ENCODE measurements around the gene TTI1. TPM values are rescaled to one million over a fixed set of nuclear protein-coding genes. Genes with fewer than 3 reads are reported as not detected.

TTI1 gene
- total and polyA plus RNA-seq, 9 of the 15 experiments (the other 6 are each of a cell fraction or from before 2014, with no cell fraction given) = 9.8 to 55.1 (median 39.4) TPM

DNA sequence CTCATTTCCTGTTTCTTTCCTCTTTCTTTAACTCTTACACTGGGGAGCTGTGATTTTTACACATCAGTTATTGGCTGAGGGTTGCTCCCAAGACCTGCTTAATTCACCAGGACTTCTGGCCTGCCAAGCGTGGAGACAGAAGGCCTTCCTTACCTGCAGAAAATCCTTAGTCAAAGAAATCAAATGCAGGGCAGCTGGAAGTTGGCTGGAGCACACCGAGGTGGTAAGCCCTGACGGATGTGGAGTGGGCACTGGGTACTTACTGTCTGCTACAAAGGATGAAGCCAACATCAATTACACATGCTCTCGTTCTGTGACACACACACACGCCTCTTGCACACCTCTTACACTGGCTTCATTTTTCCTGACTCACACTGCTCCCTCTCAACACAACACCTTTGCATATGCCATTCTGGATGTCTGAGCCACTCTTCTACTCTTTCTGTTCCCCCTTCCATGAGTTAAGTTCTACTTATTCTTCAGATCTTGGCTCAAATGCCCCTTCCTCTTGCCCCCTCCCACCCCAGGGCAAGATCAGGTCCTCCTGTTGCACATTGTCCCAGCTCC lies 61.6 kb downstream of the TTI1 start:
- Histone ChIP-seq H3K4me2 (ENCODE audit: insufficient read depth, low read length) (no peak overlapping the region), H3K9me3 (replicated peaks; ENCODE audit: control insufficient read depth, insufficient read depth, low read depth, low read length) (no peaks in the 10 kb centered on the region), H3K79me2 (ENCODE audit: control insufficient read depth, insufficient read depth, low read length) (no peaks in the 10 kb centered on the region), H3K4me1 (replicated peaks in 1 of 2; ENCODE audit: control insufficient read depth in 2 of 2, insufficient read depth in 2 of 2, low read length in 2 of 2) (peaks cover 6 to 11% of the 10 kb centered on the region in 2 experiments; a peak in 3 of 5 replicates), H3K4me3 (no peak overlapping the region), H3K9ac (ENCODE audit: insufficient read depth in 1 of 2, low read depth in 2 of 2, low read length in 2 of 2) (no peak overlapping the region), H3K9me1 (ENCODE audit: control insufficient read depth, insufficient read depth, low read length) (no peaks in the 10 kb centered on the region), H2AFZ (ENCODE audit: low read depth, low read length) (no peak overlapping the region), H4K20me1 (replicated peaks; ENCODE audit: control insufficient read depth, insufficient read depth, low read length) (no peaks in the 10 kb centered on the region), H3K27me3 (ENCODE audit: control insufficient read depth in 2 of 2, insufficient read depth in 2 of 2, low read length in 2 of 2) (no peaks in the 10 kb centered on the region), H3K36me3 (ENCODE audit: control insufficient read depth, insufficient read depth, low read length) (no peaks in the 10 kb centered on the region), H3K27ac (ENCODE audit: extremely low read depth, low read depth, low read length) (no peak overlapping the region)
- CTCF ChIA-PET (ENCODE audit: low intra/inter-chr PET ratio) = no interaction called here
- FAIRE-seq = no peak
- intact Hi-C loops (cut with micrococcal nuclease) (no loop called here), in situ Hi-C loops (cut with MboI) (no loop called here)
- TF ChIP-seq TCF7L2 (IDR thresholded peaks at IDR 0.05; ENCODE audit: low read depth, low read length) (no peak), RBM39 (optimal IDR thresholded peaks at IDR 0.05; ENCODE audit: low read depth, low read length) (no peak), LARP7 (IDR thresholded peaks at IDR 0.05) (no peak), ZNF79 (CRISPR knock-in tag; IDR thresholded peaks at IDR 0.05; ENCODE audit: low read depth) (no peak), ZFX (CRISPR knock-in tag; IDR thresholded peaks at IDR 0.05) (no peak)
- TF ChIP-seq, protein P1, sequence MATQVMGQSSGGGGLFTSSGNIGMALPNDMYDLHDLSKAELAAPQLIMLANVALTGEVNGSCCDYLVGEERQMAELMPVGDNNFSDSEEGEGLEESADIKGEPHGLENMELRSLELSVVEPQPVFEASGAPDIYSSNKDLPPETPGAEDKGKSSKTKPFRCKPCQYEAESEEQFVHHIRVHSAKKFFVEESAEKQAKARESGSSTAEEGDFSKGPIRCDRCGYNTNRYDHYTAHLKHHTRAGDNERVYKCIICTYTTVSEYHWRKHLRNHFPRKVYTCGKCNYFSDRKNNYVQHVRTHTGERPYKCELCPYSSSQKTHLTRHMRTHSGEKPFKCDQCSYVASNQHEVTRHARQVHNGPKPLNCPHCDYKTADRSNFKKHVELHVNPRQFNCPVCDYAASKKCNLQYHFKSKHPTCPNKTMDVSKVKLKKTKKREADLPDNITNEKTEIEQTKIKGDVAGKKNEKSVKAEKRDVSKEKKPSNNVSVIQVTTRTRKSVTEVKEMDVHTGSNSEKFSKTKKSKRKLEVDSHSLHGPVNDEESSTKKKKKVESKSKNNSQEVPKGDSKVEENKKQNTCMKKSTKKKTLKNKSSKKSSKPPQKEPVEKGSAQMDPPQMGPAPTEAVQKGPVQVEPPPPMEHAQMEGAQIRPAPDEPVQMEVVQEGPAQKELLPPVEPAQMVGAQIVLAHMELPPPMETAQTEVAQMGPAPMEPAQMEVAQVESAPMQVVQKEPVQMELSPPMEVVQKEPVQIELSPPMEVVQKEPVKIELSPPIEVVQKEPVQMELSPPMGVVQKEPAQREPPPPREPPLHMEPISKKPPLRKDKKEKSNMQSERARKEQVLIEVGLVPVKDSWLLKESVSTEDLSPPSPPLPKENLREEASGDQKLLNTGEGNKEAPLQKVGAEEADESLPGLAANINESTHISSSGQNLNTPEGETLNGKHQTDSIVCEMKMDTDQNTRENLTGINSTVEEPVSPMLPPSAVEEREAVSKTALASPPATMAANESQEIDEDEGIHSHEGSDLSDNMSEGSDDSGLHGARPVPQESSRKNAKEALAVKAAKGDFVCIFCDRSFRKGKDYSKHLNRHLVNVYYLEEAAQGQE (IDR thresholded peaks at IDR 0.05; ENCODE audit: borderline replicate concordance) = no peak
- TF ChIP-seq, protein P1 (CRISPR knock-in tag; IDR thresholded peaks at IDR 0.05; ENCODE audit: low read depth) = no peak
- TF ChIP-seq, protein P2, sequence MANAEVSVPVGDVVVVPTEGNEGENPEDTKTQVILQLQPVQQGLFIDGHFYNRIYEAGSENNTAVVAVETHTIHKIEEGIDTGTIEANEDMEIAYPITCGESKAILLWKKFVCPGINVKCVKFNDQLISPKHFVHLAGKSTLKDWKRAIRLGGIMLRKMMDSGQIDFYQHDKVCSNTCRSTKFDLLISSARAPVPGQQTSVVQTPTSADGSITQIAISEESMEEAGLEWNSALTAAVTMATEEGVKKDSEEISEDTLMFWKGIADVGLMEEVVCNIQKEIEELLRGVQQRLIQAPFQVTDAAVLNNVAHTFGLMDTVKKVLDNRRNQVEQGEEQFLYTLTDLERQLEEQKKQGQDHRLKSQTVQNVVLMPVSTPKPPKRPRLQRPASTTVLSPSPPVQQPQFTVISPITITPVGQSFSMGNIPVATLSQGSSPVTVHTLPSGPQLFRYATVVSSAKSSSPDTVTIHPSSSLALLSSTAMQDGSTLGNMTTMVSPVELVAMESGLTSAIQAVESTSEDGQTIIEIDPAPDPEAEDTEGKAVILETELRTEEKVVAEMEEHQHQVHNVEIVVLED (CRISPR knock-in tag; IDR thresholded peaks at IDR 0.05) = no peak
- TF ChIP-seq, protein P3, sequence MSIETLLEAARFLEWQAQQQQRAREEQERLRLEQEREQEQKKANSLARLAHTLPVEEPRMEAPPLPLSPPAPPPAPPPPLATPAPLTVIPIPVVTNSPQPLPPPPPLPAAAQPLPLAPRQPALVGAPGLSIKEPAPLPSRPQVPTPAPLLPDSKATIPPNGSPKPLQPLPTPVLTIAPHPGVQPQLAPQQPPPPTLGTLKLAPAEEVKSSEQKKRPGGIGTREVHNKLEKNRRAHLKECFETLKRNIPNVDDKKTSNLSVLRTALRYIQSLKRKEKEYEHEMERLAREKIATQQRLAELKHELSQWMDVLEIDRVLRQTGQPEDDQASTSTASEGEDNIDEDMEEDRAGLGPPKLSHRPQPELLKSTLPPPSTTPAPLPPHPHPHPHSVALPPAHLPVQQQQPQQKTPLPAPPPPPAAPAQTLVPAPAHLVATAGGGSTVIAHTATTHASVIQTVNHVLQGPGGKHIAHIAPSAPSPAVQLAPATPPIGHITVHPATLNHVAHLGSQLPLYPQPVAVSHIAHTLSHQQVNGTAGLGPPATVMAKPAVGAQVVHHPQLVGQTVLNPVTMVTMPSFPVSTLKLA (conservative IDR thresholded peaks at IDR 0.05) = no peak
- TF ChIP-seq, protein P4, sequence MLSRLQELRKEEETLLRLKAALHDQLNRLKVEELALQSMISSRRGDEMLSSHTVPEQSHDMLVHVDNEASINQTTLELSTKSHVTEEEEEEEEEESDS (CRISPR knock-in tag; IDR thresholded peaks at IDR 0.05) = no peak
- no peak for DNase-seq (ENCODE audit: extremely low read depth in 1 of 4, low spot score in 3 of 4)
- no TSS peak for BruUV-seq (replicated peaks)
- ATAC-seq = no peak
- 76% methylated on average over 5 of the region's 5 CpGs for WGBS (ENCODE audit: insufficient coverage, low coverage, missing lambda C conversion rate)
- POLR2A ChIA-PET = no interaction called here
